MM.1S (cell line): ENCODE results near the gene HNMT.

ENCODE experiments used
- DNase-seq: peaks from one replicate; pipeline ENCODE4 v3.0.0-alpha.2; 2015
- H2AFZ ChIP-seq: fragments of 300-600 bp; sonication (generic); 2 replicates; pipeline ENCODE4 v1.6.0; 2016; ENCODE audit warnings: antibody characterized with exemption, low read length
- H3F3A ChIP-seq: fragments of 300-600 bp; sonication (generic); 2 replicates; pipeline ENCODE4 v1.6.1; 2016; ENCODE audit warnings: mild to moderate bottlenecking, antibody characterized with exemption, low read length, moderate library complexity, mixed read lengths; ENCODE audit not compliant: insufficient read depth
- H3K27ac ChIP-seq: fragments of 300-600 bp; sonication (generic); 2 replicates; pipeline ENCODE4 v1.5.1; 2016; ENCODE audit warnings: mild to moderate bottlenecking, low read length
- H3K27me3 ChIP-seq: fragments of 300-600 bp; sonication (generic); replicated peaks from 2 replicates; pipeline ENCODE4 v1.6.0; 2016; ENCODE audit warnings: low read length; ENCODE audit not compliant: insufficient read depth
- H3K36me3 ChIP-seq: fragments of 300-600 bp; sonication (generic); replicated peaks from 2 replicates; pipeline ENCODE4 v1.6.1; 2016; ENCODE audit warnings: mild to moderate bottlenecking, low read length, mixed read lengths; ENCODE audit not compliant: insufficient read depth
- H3K4me1 ChIP-seq: fragments of 300-600 bp; sonication (generic); 2 replicates; pipeline ENCODE4 v1.6.1; 2016; ENCODE audit warnings: low read length, mixed read lengths
- H3K4me2 ChIP-seq: fragments of 300-600 bp; sonication (generic); 2 replicates; pipeline ENCODE4 v1.6.0; 2016; ENCODE audit warnings: low read depth, low read length
- H3K4me3 ChIP-seq: fragments of 300-600 bp; sonication (generic); 2 replicates; pipeline ENCODE4 v1.5.1; 2016; ENCODE audit warnings: low read length, mixed read lengths
- H3K79me2 ChIP-seq: fragments of 300-600 bp; sonication (generic); 2 replicates; pipeline ENCODE4 v1.6.1; 2016; ENCODE audit warnings: mixed run types, low read length, mixed read lengths
- H3K9ac ChIP-seq: fragments of 300-600 bp; sonication (generic); 2 replicates; pipeline ENCODE4 v1.6.1; 2016; ENCODE audit warnings: low read length, mixed read lengths
- H3K9me2 ChIP-seq: fragments of 300-600 bp; sonication (generic); replicated peaks from 2 replicates; pipeline ENCODE4 v1.6.1; 2016; ENCODE audit warnings: mild to moderate bottlenecking, low read length, mixed read lengths; ENCODE audit not compliant: insufficient read depth
- H3K9me3 ChIP-seq: fragments of 300-600 bp; sonication (generic); replicated peaks from 2 replicates; pipeline ENCODE4 v1.6.1; 2016; ENCODE audit warnings: mild to moderate bottlenecking, low read length, mixed read lengths; ENCODE audit not compliant: insufficient read depth
- H4K20me1 ChIP-seq: fragments of 300-600 bp; sonication (generic); 2 replicates; pipeline ENCODE4 v1.6.1; 2016; ENCODE audit warnings: mild to moderate bottlenecking, low read length, moderate library complexity, mixed read lengths; ENCODE audit not compliant: insufficient read depth
- CTCF ChIP-seq: fragments of 300-600 bp; sonication (generic); IDR thresholded peaks from 2 replicates; pipeline ENCODE4 v1.5.1; 2016; ENCODE audit warnings: antibody characterized with exemption, low read length, mixed read lengths
- EZH2 ChIP-seq: fragments of 300-600 bp; sonication (generic); optimal IDR thresholded peaks from 2 replicates; pipeline ENCODE3; 2017; ENCODE audit warnings: low read depth, mild to moderate bottlenecking, antibody characterized with exemption, low read length, mixed read lengths
- EZH2phosphoT487 ChIP-seq: fragments of 300-600 bp; sonication (generic); IDR thresholded peaks from 2 replicates; pipeline ENCODE4 v1.6.1; 2018; ENCODE audit warnings: antibody characterized with exemption, low read length

HNMT gene

DNA sequence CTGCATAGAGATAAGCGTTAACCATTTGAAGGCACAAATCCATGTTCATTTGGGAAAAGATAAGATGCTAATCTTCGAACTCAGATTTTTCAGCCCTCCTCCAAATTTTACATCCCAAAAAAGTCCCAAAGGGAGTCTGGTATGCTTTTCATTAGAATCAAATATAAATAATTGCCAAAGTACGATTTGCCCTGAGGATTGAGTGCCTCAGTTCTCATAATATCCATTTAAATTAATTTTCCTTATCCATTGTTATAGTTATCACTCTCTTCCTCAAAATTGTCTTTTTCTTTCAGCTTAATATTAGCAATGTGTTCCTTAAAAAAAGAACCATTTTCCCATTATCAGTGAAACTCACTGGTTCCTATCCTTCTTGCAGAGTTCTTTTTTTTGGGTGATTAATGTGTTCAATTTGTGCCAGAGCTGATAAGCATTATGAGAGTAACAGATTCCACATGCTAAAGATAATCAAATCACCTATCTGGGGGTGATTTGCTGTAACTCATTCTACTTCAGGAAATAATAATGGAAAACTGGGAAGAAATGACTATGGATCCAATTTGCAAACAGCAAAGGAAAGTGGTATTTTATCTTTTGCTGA lies 686 bp downstream of the HNMT start:
- Histone ChIP-seq H3K9me3 (no peaks in the 10 kb centered on the region), H3K36me3 (no peaks in the 10 kb centered on the region), H3K9ac (no peak overlapping the region), H3K27ac (no peak overlapping the region), H3K4me3 (no peak overlapping the region), H2AFZ (no peak overlapping the region), H3K27me3 (no peaks in the 10 kb centered on the region), H3F3A (no peaks in the 10 kb centered on the region), H3K4me1 (no peaks in the 10 kb centered on the region), H3K9me2 (no peaks in the 10 kb centered on the region), H3K79me2 (no peaks in the 10 kb centered on the region), H3K4me2 (no peak overlapping the region), H4K20me1 (no peaks in the 10 kb centered on the region)
- no peak for TF ChIP-seq EZH2
- no peak for TF ChIP-seq EZH2phosphoT487
- no peak for TF ChIP-seq CTCF
- DNase-seq: no peak

GRCh38 chr2:137966043-137966442 lies 1.8 kb downstream of the HNMT start:
- H3K9ac ChIP-seq: no peak overlapping the region
- no peaks in the 10 kb centered on the region for H3K9me2 ChIP-seq
- no peaks in the 10 kb centered on the region for H4K20me1 ChIP-seq
- H3K9me3 ChIP-seq: no peaks in the 10 kb centered on the region
- TF ChIP-seq CTCF (no peak), EZH2 (no peak), EZH2phosphoT487 (no peak)
- H3K27me3 ChIP-seq: no peaks in the 10 kb centered on the region
- no peak overlapping the region for H3K27ac ChIP-seq
- H3K4me3 ChIP-seq: no peak overlapping the region
- H2AFZ ChIP-seq: no peak overlapping the region
- H3K4me1 ChIP-seq: no peaks in the 10 kb centered on the region
- no peaks in the 10 kb centered on the region for H3F3A ChIP-seq
- no peaks in the 10 kb centered on the region for H3K36me3 ChIP-seq
- no peaks in the 10 kb centered on the region for H3K79me2 ChIP-seq
- no peak overlapping the region for H3K4me2 ChIP-seq
- no peak for DNase-seq

GRCh38 chr2:137967042-137967441 lies 2.8 kb downstream of the HNMT start:
- Histone ChIP-seq H3K79me2 (no peaks in the 10 kb centered on the region), H3K4me1 (no peaks in the 10 kb centered on the region), H4K20me1 (no peaks in the 10 kb centered on the region), H3K4me3 (no peak overlapping the region), H2AFZ (no peak overlapping the region), H3K9me2 (no peaks in the 10 kb centered on the region), H3K9ac (no peak overlapping the region), H3K27me3 (no peaks in the 10 kb centered on the region), H3K4me2 (no peak overlapping the region), H3K27ac (no peak overlapping the region), H3K36me3 (no peaks in the 10 kb centered on the region), H3F3A (no peaks in the 10 kb centered on the region), H3K9me3 (no peaks in the 10 kb centered on the region)
- no peak for TF ChIP-seq EZH2
- DNase-seq: no peak

DNA sequence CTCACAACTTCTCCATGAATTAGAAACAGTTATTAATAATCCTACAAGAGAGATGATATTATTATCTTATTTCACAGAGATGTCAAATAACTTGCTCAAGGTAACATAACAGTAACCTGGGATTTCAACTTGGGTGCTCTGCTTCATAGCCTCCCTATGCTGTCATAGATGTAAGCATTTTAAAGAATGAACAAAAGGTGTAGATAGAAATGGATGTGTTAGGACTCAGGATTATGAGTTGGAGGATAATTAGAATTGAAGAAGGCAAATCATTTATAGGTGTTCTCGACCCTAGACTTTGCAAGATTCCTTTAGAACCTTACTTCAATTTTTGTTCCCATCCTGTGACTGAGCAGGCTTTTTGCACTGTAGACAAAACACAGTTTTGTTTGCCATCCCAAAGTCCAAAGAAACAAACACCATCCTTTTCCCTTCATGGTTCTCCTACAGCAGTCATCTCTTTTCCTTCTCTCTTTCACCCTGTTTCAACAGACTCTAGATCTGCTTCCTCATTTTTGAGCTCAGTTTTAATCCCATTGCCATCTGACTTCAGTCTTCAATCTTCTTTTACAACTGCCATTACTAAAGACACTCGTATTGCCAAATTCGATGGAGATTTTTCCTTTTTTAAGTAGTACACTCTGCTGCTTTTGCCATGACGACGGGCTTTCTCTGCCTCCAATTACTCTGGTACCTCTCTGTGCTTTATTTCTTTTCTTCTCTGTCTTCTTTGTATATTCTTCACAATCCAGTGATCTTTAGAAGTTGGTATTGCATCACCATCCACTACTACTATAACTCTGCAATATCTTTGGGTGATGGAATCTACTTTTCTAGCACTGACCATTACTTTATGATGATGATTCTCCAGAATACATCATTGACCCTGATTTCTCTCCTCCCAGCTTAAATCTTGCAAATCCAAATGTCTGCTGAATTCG lies 4.5 kb downstream of the HNMT start:
- Histone ChIP-seq H3K36me3 (no peaks in the 10 kb centered on the region), H4K20me1 (no peaks in the 10 kb centered on the region), H3K9me2 (no peaks in the 10 kb centered on the region), H3K79me2 (no peaks in the 10 kb centered on the region), H3K4me2 (no peak overlapping the region), H2AFZ (no peak overlapping the region), H3K9me3 (no peaks in the 10 kb centered on the region), H3K27ac (no peak overlapping the region), H3K9ac (no peak overlapping the region), H3K4me1 (no peaks in the 10 kb centered on the region), H3K4me3 (no peak overlapping the region), H3F3A (no peaks in the 10 kb centered on the region), H3K27me3 (no peaks in the 10 kb centered on the region)
- no peak for DNase-seq
- no peak for TF ChIP-seq EZH2phosphoT487
- TF ChIP-seq CTCF: no peak
- TF ChIP-seq EZH2: no peak
